ENCODE measurements around the gene MCEMP1.
A peak's percentile ranks its signal among the peaks of the same experiment; 100 is the strongest.

MCEMP1 gene

GRCh38 chr19:7670790-7671189, 6.1 kb upstream of the MCEMP1 start:
- Histone ChIP-seq H3K9me3 (ENCODE audit: control extremely low read depth in 1 of 5, control insufficient read depth in 4 of 5, insufficient read depth in 2 of 5, low read depth in 1 of 5, low read length in 4 of 5) (peaks cover 0 to 5% (median 1%) of the 10 kb centered on the region in 5 experiments), H3K4me3 (ENCODE audit: control insufficient read depth in 1 of 7, extremely low read depth in 1 of 7, insufficient read depth in 4 of 7, low read depth in 2 of 7, low read length in 6 of 7) (peak overlapping the region in 2 of 7 experiments; percentile 53 to 71), H3K4me1 (ENCODE audit: control extremely low read depth in 1 of 4, control insufficient read depth in 4 of 4, insufficient read depth in 4 of 4, low read length in 3 of 4) (peaks cover 0 to 25% (median 14%) of the 10 kb centered on the region in 4 experiments), H3K36me3 (ENCODE audit: control insufficient read depth in 4 of 4, insufficient read depth in 4 of 4, low read length in 3 of 4) (no peaks in the 10 kb centered on the region), H3K27ac (ENCODE audit: insufficient read depth in 1 of 2, low read depth in 1 of 2, low read length in 2 of 2, poor library complexity in 1 of 2, severe bottlenecking in 2 of 2) (no peak overlapping the region), H3K27me3 (replicated peaks in 2 of 5; ENCODE audit: control insufficient read depth in 4 of 5, insufficient read depth in 5 of 5, low read length in 4 of 5) (peaks cover 0 to 34% (median 7%) of the 10 kb centered on the region in 5 experiments)
- CTCF ChIA-PET: interaction anchor here (0.6 to 1.9 kb wide), 4 partner anchors 10 to 255 kb away, joined by 3 to 6 read pairs (median 4); partner anchors contain the start of gene TRAPPC5
- WGBS (ENCODE audit: insufficient coverage): 82% methylated on average over 7 of the region's 9 CpGs
- no peak for DNase-seq
- POLR2A ChIA-PET: no interaction called here

- 81% methylated on average over 7 of the region's 9 CpGs for WGBS (ENCODE audit: insufficient coverage)
- Histone ChIP-seq H3K9me3 (ENCODE audit: control extremely low read depth in 1 of 5, control insufficient read depth in 4 of 5, insufficient read depth in 2 of 5, low read depth in 1 of 5, low read length in 4 of 5) (peaks cover 0 to 5% (median 1%) of the 10 kb centered on the region in 5 experiments), H3K36me3 (ENCODE audit: control insufficient read depth in 4 of 4, insufficient read depth in 4 of 4, low read length in 3 of 4) (no peaks in the 10 kb centered on the region), H3K4me3 (ENCODE audit: control insufficient read depth in 1 of 7, extremely low read depth in 1 of 7, insufficient read depth in 4 of 7, low read depth in 2 of 7, low read length in 6 of 7) (no peak overlapping the region), H3K27ac (ENCODE audit: insufficient read depth in 1 of 2, low read depth in 1 of 2, low read length in 2 of 2, poor library complexity in 1 of 2, severe bottlenecking in 2 of 2) (no peak overlapping the region), H3K27me3 (replicated peaks in 2 of 5; ENCODE audit: control insufficient read depth in 4 of 5, insufficient read depth in 5 of 5, low read length in 4 of 5) (peaks cover 0 to 34% (median 7%) of the 10 kb centered on the region in 5 experiments), H3K4me1 (ENCODE audit: control extremely low read depth in 1 of 4, control insufficient read depth in 4 of 4, insufficient read depth in 4 of 4, low read length in 3 of 4) (peaks cover 0 to 41% (median 27%) of the 10 kb centered on the region in 4 experiments)
- CTCF ChIA-PET: interaction anchor here (0.9 kb wide), 1 partner anchor 18 kb away, joined by 3 read pairs; no protein-coding TSS in a partner anchor
- POLR2A ChIA-PET: no interaction called here
- DNase-seq: no peak
These were observed 4.4 kb upstream of the MCEMP1 start for GRCh38 chr19:7672522-7672921.

- Histone ChIP-seq H3K9me3 (ENCODE audit: control extremely low read depth in 1 of 5, control insufficient read depth in 4 of 5, insufficient read depth in 2 of 5, low read depth in 1 of 5, low read length in 4 of 5) (peaks cover 0 to 5% (median 1%) of the 10 kb centered on the region in 5 experiments), H3K27me3 (replicated peaks in 2 of 5; ENCODE audit: control insufficient read depth in 4 of 5, insufficient read depth in 5 of 5, low read length in 4 of 5) (peaks cover 0 to 27% (median 6%) of the 10 kb centered on the region in 5 experiments), H3K4me3 (ENCODE audit: control insufficient read depth in 1 of 7, extremely low read depth in 1 of 7, insufficient read depth in 4 of 7, low read depth in 2 of 7, low read length in 6 of 7) (no peak overlapping the region), H3K4me1 (ENCODE audit: control extremely low read depth in 1 of 4, control insufficient read depth in 4 of 4, insufficient read depth in 4 of 4, low read length in 3 of 4) (peaks cover 0 to 49% (median 37%) of the 10 kb centered on the region in 4 experiments), H3K27ac (ENCODE audit: insufficient read depth in 1 of 2, low read depth in 1 of 2, low read length in 2 of 2, poor library complexity in 1 of 2, severe bottlenecking in 2 of 2) (no peak overlapping the region), H3K36me3 (ENCODE audit: control insufficient read depth in 4 of 4, insufficient read depth in 4 of 4, low read length in 3 of 4) (no peaks in the 10 kb centered on the region)
- DNase-seq: peak in 2 of 3 donors; percentile 73
- POLR2A ChIA-PET: interaction anchor here (0.6 kb wide), 1 partner anchor 184 kb away, joined by 3 read pairs; no protein-coding TSS in a partner anchor
- 57% methylated on average over 14 of the region's 21 CpGs for WGBS (ENCODE audit: insufficient coverage)
- CTCF ChIA-PET: no interaction called here
These were observed 2.6 kb upstream of the MCEMP1 start for GRCh38 chr19:7674010-7675005.

DNA sequence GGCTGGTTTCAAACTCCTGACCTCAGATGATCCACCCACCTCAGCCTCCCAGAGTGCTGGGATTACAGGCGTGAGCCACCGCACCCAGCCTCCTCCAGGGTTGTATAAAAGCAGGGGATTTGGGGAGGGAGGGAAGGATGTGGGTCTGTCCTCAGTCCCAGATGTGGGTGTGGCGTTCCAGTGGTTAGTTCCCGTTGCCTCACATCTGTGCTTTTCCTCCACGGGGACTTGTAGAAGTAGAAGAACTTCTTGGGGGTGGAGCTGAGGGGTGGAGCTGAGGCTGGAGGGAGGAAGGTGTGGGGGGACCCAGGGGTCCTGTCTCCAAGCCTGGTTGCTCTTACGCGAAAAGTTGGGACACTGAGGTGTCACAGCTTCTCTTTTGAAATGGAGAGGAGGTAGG, 514 bp upstream of the MCEMP1 start:
- DNase-seq: peak in 2 of 3 donors; percentile 53 to 55
- WGBS (ENCODE audit: insufficient coverage): 0% methylated on average over 1 of the region's 7 CpGs
- Histone ChIP-seq H3K9me3 (ENCODE audit: control extremely low read depth in 1 of 5, control insufficient read depth in 4 of 5, insufficient read depth in 2 of 5, low read depth in 1 of 5, low read length in 4 of 5) (peaks cover 0 to 5% (median 1%) of the 10 kb centered on the region in 5 experiments), H3K4me1 (ENCODE audit: control extremely low read depth in 1 of 4, control insufficient read depth in 4 of 4, insufficient read depth in 4 of 4, low read length in 3 of 4) (peaks cover 0 to 49% (median 41%) of the 10 kb centered on the region in 4 experiments), H3K27me3 (replicated peaks in 2 of 5; ENCODE audit: control insufficient read depth in 4 of 5, insufficient read depth in 5 of 5, low read length in 4 of 5) (peaks cover 0 to 12% (median 0%) of the 10 kb centered on the region in 5 experiments), H3K36me3 (ENCODE audit: control insufficient read depth in 4 of 4, insufficient read depth in 4 of 4, low read length in 3 of 4) (no peaks in the 10 kb centered on the region), H3K27ac (ENCODE audit: insufficient read depth in 1 of 2, low read depth in 1 of 2, low read length in 2 of 2, poor library complexity in 1 of 2, severe bottlenecking in 2 of 2) (no peak overlapping the region), H3K4me3 (ENCODE audit: control insufficient read depth in 1 of 7, extremely low read depth in 1 of 7, insufficient read depth in 4 of 7, low read depth in 2 of 7, low read length in 6 of 7) (peak overlapping the region in 5 of 7 experiments; percentile 43 to 57 (median 50))
- CTCF ChIA-PET: interaction anchor here (2.9 kb wide), 1 partner anchor 25 kb away, joined by 16 read pairs; no protein-coding TSS in a partner anchor
- POLR2A ChIA-PET: interaction anchor here (0.7 kb wide), 1 partner anchor 35 kb away, joined by 3 read pairs; no protein-coding TSS in a partner anchor

DNA sequence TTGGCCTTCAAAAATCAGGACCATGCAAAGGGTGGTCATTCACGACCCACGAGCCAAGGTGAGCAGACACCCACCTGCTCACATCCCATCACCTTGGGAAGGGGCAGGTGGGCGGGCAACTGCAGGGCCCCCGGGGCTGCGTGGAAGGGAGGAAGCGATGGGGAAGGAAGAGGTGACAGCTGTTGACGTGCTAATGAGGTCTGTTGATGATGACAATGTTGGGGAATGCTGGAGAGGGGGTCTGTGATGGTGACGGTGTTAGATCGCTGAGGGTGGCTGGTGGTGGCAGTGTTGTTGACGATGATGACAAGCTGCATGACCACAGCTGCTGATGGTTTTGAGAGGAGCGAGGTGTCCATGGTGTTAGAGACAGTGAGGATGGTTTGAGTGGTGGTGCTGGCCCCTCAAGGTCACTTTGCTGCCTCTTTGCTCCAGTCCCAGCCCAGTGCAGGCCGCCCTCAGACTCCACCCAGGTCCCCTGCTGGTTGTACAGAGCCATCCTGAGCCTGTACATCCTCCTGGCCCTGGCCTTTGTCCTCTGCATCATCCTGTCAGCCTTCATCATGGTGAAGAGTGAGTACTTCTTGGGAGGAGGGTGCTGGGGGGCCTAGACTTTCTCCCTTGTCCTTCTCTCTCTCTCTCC, 900 bp downstream of the MCEMP1 start:
- peaks cover 0 to 6% (median 0%) of the 10 kb centered on the region in 5 experiments for H3K27me3 ChIP-seq (replicated peaks in 2 of 5; ENCODE audit: control insufficient read depth in 4 of 5, insufficient read depth in 5 of 5, low read length in 4 of 5)
- ChIA-PET CTCF (interaction anchor here (0.7 to 2.9 kb wide), 5 partner anchors 17 to 122 kb away, joined by 3 to 18 read pairs (median 5); no protein-coding TSS in a partner anchor), POLR2A (interaction anchor here (0.9 kb wide), 1 partner anchor 41 kb away, joined by 3 read pairs; the partner anchor contains the start of gene STXBP2)
- peaks cover 0 to 58% (median 51%) of the 10 kb centered on the region in 4 experiments for H3K4me1 ChIP-seq (ENCODE audit: control extremely low read depth in 1 of 4, control insufficient read depth in 4 of 4, insufficient read depth in 4 of 4, low read length in 3 of 4)
- H3K9me3 ChIP-seq (ENCODE audit: control extremely low read depth in 1 of 5, control insufficient read depth in 4 of 5, insufficient read depth in 2 of 5, low read depth in 1 of 5, low read length in 4 of 5): peaks cover 0 to 5% (median 1%) of the 10 kb centered on the region in 5 experiments
- H3K27ac ChIP-seq (ENCODE audit: insufficient read depth in 1 of 2, low read depth in 1 of 2, low read length in 2 of 2, poor library complexity in 1 of 2, severe bottlenecking in 2 of 2): no peak overlapping the region
- peak in 2 of 3 donors; percentile 59 to 60 for DNase-seq
- 45% methylated on average over 11 of the region's 12 CpGs for WGBS (ENCODE audit: insufficient coverage)
- peaks cover 0 to 8% (median 5%) of the 10 kb centered on the region in 4 experiments for H3K36me3 ChIP-seq (ENCODE audit: control insufficient read depth in 4 of 4, insufficient read depth in 4 of 4, low read length in 3 of 4)
- peak overlapping the region in 1 of 7 experiments; percentile 38 for H3K4me3 ChIP-seq (ENCODE audit: control insufficient read depth in 1 of 7, extremely low read depth in 1 of 7, insufficient read depth in 4 of 7, low read depth in 2 of 7, low read length in 6 of 7)

- ChIA-PET POLR2A (no interaction called here), CTCF (interaction anchor here (1.3 to 2.3 kb wide), 3 partner anchors 19 to 121 kb away, joined by 3 to 18 read pairs (median 5); no protein-coding TSS in a partner anchor)
- WGBS (ENCODE audit: insufficient coverage): 49% methylated on average over 26 of the region's 30 CpGs
- Histone ChIP-seq H3K9me3 (ENCODE audit: control extremely low read depth in 1 of 5, control insufficient read depth in 4 of 5, insufficient read depth in 2 of 5, low read depth in 1 of 5, low read length in 4 of 5) (no peaks in the 10 kb centered on the region), H3K27ac (ENCODE audit: insufficient read depth in 1 of 2, low read depth in 1 of 2, low read length in 2 of 2, poor library complexity in 1 of 2, severe bottlenecking in 2 of 2) (no peak overlapping the region), H3K27me3 (replicated peaks in 2 of 5; ENCODE audit: control insufficient read depth in 4 of 5, insufficient read depth in 5 of 5, low read length in 4 of 5) (no peaks in the 10 kb centered on the region), H3K36me3 (ENCODE audit: control insufficient read depth in 4 of 4, insufficient read depth in 4 of 4, low read length in 3 of 4) (peaks cover 0 to 16% (median 9%) of the 10 kb centered on the region in 4 experiments), H3K4me3 (ENCODE audit: control insufficient read depth in 1 of 7, extremely low read depth in 1 of 7, insufficient read depth in 4 of 7, low read depth in 2 of 7, low read length in 6 of 7) (peak overlapping the region in 1 of 7 experiments; percentile 28), H3K4me1 (ENCODE audit: control extremely low read depth in 1 of 4, control insufficient read depth in 4 of 4, insufficient read depth in 4 of 4, low read length in 3 of 4) (peaks cover 0 to 58% (median 51%) of the 10 kb centered on the region in 4 experiments)
- DNase-seq: peak; percentile 78 to 88 (median 79)
These were observed 2.3 kb downstream of the MCEMP1 start for GRCh38 chr19:7678971-7679751.
